Measurements from ENCODE around the gene ERN1.
A peak's percentile ranks its signal among the peaks of the same experiment; 100 is the strongest.

Gene ERN1

DNA sequence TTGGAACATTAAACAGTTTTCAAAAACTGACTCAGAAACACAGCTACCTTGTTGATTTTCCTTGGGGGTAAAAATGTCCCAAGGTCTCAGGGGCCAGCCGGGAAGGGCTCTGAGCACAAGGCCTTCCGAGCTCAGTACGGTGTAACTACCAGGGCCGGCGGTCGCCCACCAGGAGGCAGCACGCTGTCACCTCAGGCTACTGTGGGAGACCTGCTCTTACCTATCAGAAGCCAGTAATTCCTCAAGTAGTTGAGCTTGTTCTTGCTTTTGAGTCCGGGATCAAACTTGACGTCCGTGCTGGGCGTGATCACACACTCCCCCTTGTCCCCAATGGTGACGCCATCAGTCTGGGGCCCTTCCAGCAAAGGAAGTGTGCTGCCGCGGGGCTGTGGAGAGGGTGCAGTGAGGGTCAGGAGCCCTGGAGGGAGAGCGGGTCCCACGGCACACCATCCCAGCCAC, 66.1 kb downstream of the ERN1 start:
- Histone ChIP-seq H3K27me3 (ENCODE audit: control insufficient read depth in 2 of 2, insufficient read depth in 2 of 2, low read length in 2 of 2) (no peaks in the 10 kb centered on the region), H3K4me1 (ENCODE audit: control insufficient read depth in 2 of 2, insufficient read depth in 2 of 2, low read length in 2 of 2) (peaks cover 5 to 14% of the 10 kb centered on the region in 2 donors), H3K36me3 (ENCODE audit: control insufficient read depth in 2 of 2, insufficient read depth in 2 of 2, low read length in 2 of 2) (peaks cover 21 to 37% of the 10 kb centered on the region in 2 donors), H3K27ac (ENCODE audit: low read depth in 2 of 2, low read length in 2 of 2) (peak overlapping the region; percentile 74 to 76), H3K9ac (ENCODE audit: low read depth in 1 of 2, low read length in 2 of 2) (peak overlapping the region; percentile 26 to 50), H3K9me3 (ENCODE audit: control insufficient read depth in 2 of 2, low read length in 2 of 2) (no peaks in the 10 kb centered on the region), H3K4me3 (ENCODE audit: low read length in 2 of 2) (peak overlapping the region; percentile 30 to 32)

GRCh38 chr17:64063088-64063487, 66.9 kb downstream of the ERN1 start:
- Histone ChIP-seq H3K4me1 (ENCODE audit: control insufficient read depth in 2 of 2, insufficient read depth in 2 of 2, low read length in 2 of 2) (peaks cover 5 to 14% of the 10 kb centered on the region in 2 donors), H3K4me3 (ENCODE audit: low read length in 2 of 2) (no peak overlapping the region), H3K9me3 (ENCODE audit: control insufficient read depth in 2 of 2, low read length in 2 of 2) (no peaks in the 10 kb centered on the region), H3K9ac (ENCODE audit: low read depth in 1 of 2, low read length in 2 of 2) (peak overlapping the region in 1 of 2 donors; percentile 35), H3K36me3 (ENCODE audit: control insufficient read depth in 2 of 2, insufficient read depth in 2 of 2, low read length in 2 of 2) (peaks cover 16 to 29% of the 10 kb centered on the region in 2 donors), H3K27me3 (ENCODE audit: control insufficient read depth in 2 of 2, insufficient read depth in 2 of 2, low read length in 2 of 2) (no peaks in the 10 kb centered on the region), H3K27ac (ENCODE audit: low read depth in 2 of 2, low read length in 2 of 2) (no peak overlapping the region)

DNA sequence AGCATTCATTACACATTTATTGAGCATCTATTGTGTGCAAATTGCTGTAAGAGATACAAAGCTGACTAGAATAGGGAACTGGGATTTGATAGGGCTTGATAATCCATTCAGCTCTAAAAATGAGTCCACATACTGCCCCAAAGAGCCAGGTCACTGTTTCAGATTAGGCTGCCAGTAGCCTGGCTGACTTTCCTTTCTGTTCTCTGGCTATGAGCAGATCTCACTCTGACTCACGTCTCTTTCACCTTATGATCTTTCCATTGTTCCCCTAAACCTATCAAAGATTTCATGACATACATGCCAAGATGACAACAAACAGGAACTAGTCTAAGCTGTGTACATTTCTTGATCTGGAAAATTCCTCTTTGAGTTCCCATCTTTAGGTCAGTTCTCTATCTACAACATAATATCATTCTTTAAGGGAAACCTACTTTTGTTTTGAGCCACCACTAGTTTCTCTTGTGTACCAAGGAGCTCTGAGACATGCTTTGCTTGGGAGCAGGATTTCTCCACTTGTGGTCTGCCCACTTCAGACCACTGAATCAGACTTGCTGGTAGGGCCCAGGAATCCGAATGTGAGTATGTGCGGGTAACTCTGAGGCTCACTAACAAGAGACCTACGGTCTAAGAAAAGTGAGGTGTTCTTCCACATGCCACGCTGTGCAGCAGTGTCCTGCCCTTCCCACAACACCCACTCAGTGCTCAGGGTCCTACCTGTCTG, 68.6 kb downstream of the ERN1 start:
- H3K27me3 ChIP-seq (ENCODE audit: control insufficient read depth in 2 of 2, insufficient read depth in 2 of 2, low read length in 2 of 2), result no peaks in the 10 kb centered on the region
- H3K4me3 ChIP-seq (ENCODE audit: low read length in 2 of 2), result no peak overlapping the region
- peaks cover 5 to 14% of the 10 kb centered on the region in 2 donors for H3K4me1 ChIP-seq (ENCODE audit: control insufficient read depth in 2 of 2, insufficient read depth in 2 of 2, low read length in 2 of 2)
- H3K27ac ChIP-seq (ENCODE audit: low read depth in 2 of 2, low read length in 2 of 2), result peak overlapping the region in 1 of 2 donors; percentile 38
- peaks cover 21 to 28% of the 10 kb centered on the region in 2 donors for H3K36me3 ChIP-seq (ENCODE audit: control insufficient read depth in 2 of 2, insufficient read depth in 2 of 2, low read length in 2 of 2)
- no peaks in the 10 kb centered on the region for H3K9me3 ChIP-seq (ENCODE audit: control insufficient read depth in 2 of 2, low read length in 2 of 2)
- peak overlapping the region in 1 of 2 donors; percentile 8 for H3K9ac ChIP-seq (ENCODE audit: low read depth in 1 of 2, low read length in 2 of 2)

DNA sequence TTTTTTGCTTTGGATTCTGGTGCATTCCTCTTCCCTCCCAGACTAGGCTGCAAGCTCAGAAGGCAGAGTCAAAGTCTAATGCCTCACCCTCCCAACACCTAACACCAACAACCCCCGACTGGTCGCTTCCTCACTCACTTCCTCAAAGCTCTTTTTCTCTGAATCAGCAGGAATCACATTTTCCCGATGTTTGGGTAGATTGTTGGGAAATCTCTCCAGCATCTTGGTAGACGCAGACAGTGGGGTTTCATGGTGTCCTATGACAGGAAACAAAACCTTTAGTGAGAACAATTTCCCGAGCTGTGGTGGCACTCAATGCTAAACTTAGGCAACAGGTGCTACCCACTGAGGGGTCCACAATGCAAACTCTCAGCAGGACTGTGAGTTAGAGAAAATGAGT, 69.6 kb downstream of the ERN1 start:
- Histone ChIP-seq H3K9me3 (ENCODE audit: control insufficient read depth in 2 of 2, low read length in 2 of 2) (no peaks in the 10 kb centered on the region), H3K4me1 (ENCODE audit: control insufficient read depth in 2 of 2, insufficient read depth in 2 of 2, low read length in 2 of 2) (peaks cover 5 to 14% of the 10 kb centered on the region in 2 donors), H3K27ac (ENCODE audit: low read depth in 2 of 2, low read length in 2 of 2) (peak overlapping the region in 1 of 2 donors; percentile 48)

DNA sequence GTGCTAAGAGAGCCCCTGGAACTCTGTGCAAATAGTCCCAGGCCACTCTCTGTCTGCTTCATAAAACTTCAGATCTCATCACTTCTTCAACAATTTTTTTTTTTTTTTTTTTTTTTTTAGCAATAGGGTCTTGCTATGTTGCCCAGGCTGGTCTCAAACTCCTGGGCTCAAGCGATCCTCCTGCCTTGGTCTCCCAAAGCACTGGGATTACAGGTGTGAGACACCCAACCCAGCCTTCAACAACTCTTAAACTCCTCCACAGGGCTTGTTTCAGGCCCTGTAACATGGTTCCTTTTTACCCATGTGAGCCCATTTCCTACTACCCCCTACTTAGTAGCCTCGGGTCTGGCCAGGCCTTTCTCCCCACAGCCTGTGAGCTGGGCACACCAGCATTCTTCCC, 70.2 kb downstream of the ERN1 start:
- H3K4me1 ChIP-seq (ENCODE audit: control insufficient read depth in 2 of 2, insufficient read depth in 2 of 2, low read length in 2 of 2), result peaks cover 5 to 13% of the 10 kb centered on the region in 2 donors
- H3K27ac ChIP-seq (ENCODE audit: low read depth in 2 of 2, low read length in 2 of 2), result peak overlapping the region; percentile 5 to 48
- no peaks in the 10 kb centered on the region for H3K27me3 ChIP-seq (ENCODE audit: control insufficient read depth in 2 of 2, insufficient read depth in 2 of 2, low read length in 2 of 2)
- H3K36me3 ChIP-seq (ENCODE audit: control insufficient read depth in 2 of 2, insufficient read depth in 2 of 2, low read length in 2 of 2), result peaks cover 34 to 35% of the 10 kb centered on the region in 2 donors
- no peak overlapping the region for H3K4me3 ChIP-seq (ENCODE audit: low read length in 2 of 2)
- H3K9me3 ChIP-seq (ENCODE audit: control insufficient read depth in 2 of 2, low read length in 2 of 2), result no peaks in the 10 kb centered on the region
- no peak overlapping the region for H3K9ac ChIP-seq (ENCODE audit: low read depth in 1 of 2, low read length in 2 of 2)

More for the DNA sequence above, 69.6 kb downstream of the ERN1 start:
- Histone ChIP-seq H3K4me3 (ENCODE audit: low read length in 2 of 2) (no peak overlapping the region), H3K36me3 (ENCODE audit: control insufficient read depth in 2 of 2, insufficient read depth in 2 of 2, low read length in 2 of 2) (peaks cover 29 to 34% of the 10 kb centered on the region in 2 donors), H3K9ac (ENCODE audit: low read depth in 1 of 2, low read length in 2 of 2) (no peak overlapping the region), H3K27me3 (ENCODE audit: control insufficient read depth in 2 of 2, insufficient read depth in 2 of 2, low read length in 2 of 2) (no peaks in the 10 kb centered on the region)

GRCh38 chr17:64058621-64059020, 71.3 kb downstream of the ERN1 start:
- Histone ChIP-seq H3K4me1 (ENCODE audit: control insufficient read depth in 2 of 2, insufficient read depth in 2 of 2, low read length in 2 of 2) (peaks cover 0 to 3% of the 10 kb centered on the region in 2 donors), H3K27me3 (ENCODE audit: control insufficient read depth in 2 of 2, insufficient read depth in 2 of 2, low read length in 2 of 2) (no peaks in the 10 kb centered on the region), H3K9ac (ENCODE audit: low read depth in 1 of 2, low read length in 2 of 2) (no peak overlapping the region), H3K27ac (ENCODE audit: low read depth in 2 of 2, low read length in 2 of 2) (no peak overlapping the region), H3K36me3 (ENCODE audit: control insufficient read depth in 2 of 2, insufficient read depth in 2 of 2, low read length in 2 of 2) (peaks cover 42 to 44% of the 10 kb centered on the region in 2 donors), H3K9me3 (ENCODE audit: control insufficient read depth in 2 of 2, low read length in 2 of 2) (no peaks in the 10 kb centered on the region), H3K4me3 (ENCODE audit: low read length in 2 of 2) (no peak overlapping the region)

DNA sequence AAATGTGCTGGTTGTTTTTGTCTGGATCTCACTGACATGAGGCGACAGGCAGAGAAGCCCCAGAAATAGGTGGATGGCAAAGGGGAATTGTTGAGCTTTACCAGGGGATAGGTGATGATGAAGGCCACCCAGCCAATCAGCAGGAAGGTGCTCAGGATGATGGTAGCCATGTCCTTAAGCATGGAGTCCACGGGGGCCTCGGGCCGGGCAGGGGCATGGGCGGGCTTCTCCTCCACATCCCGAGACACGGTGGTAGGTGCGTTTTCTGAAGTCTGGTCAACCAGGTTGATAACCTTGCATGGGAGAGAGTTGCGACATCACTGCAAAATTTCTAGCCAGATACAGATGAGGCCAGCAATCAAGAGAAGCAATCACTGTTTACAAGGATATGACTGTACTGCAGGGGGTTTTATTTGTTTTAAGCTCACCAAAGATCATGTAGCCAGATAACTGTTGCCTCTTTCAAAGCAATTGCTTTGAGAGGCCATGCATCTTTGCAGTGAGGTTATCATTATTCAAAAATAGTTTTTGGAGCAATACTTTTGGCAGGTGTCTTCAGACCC, 72.2 kb downstream of the ERN1 start:
- H3K9me3 ChIP-seq (ENCODE audit: control insufficient read depth in 2 of 2, low read length in 2 of 2), result no peaks in the 10 kb centered on the region
- peaks cover 0 to 3% of the 10 kb centered on the region in 2 donors for H3K4me1 ChIP-seq (ENCODE audit: control insufficient read depth in 2 of 2, insufficient read depth in 2 of 2, low read length in 2 of 2)
- no peaks in the 10 kb centered on the region for H3K27me3 ChIP-seq (ENCODE audit: control insufficient read depth in 2 of 2, insufficient read depth in 2 of 2, low read length in 2 of 2)
- H3K4me3 ChIP-seq (ENCODE audit: low read length in 2 of 2), result no peak overlapping the region
- H3K9ac ChIP-seq (ENCODE audit: low read depth in 1 of 2, low read length in 2 of 2), result no peak overlapping the region
- H3K36me3 ChIP-seq (ENCODE audit: control insufficient read depth in 2 of 2, insufficient read depth in 2 of 2, low read length in 2 of 2), result peaks cover 51 to 53% of the 10 kb centered on the region in 2 donors
- H3K27ac ChIP-seq (ENCODE audit: low read depth in 2 of 2, low read length in 2 of 2), result no peak overlapping the region

DNA sequence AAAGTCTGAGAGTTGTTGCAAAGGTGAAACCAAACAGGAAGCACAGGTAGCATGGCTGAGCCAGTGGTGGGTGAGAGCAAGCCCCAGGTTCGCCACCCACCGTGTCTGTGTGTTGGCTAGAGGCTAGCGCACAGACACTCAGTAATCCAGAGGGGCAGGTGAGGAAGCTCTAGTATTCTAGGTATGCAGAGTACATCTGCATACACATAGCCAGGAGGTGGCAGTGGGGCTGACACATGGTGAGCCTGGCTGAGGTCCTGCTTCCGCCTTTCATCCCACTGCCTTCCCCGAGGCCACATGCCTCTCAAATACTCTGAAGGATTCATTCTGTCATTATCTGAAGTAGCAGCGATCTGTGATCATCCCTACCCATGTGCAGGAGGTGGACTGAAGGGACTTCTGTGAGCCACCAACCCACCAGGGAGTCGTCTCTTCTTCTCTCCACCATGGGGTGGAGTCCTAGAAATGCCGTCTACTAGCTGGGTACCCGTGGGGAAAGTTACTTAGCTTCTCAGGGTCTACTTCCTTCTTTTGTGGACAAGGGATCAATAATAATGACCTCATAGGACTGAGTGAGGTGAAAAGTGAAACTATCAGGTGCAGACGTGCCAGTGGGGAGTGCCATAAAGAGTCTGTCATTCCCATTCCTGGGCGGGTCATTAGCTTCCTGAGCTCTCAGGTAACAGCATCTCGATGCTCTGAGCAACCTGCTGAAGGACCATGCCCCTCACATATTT, 73.5 kb downstream of the ERN1 start:
- no peak overlapping the region for H3K9ac ChIP-seq (ENCODE audit: low read depth in 1 of 2, low read length in 2 of 2)
- H3K4me1 ChIP-seq (ENCODE audit: control insufficient read depth in 2 of 2, insufficient read depth in 2 of 2, low read length in 2 of 2), result peaks cover 0 to 3% of the 10 kb centered on the region in 2 donors
- H3K9me3 ChIP-seq (ENCODE audit: control insufficient read depth in 2 of 2, low read length in 2 of 2), result no peaks in the 10 kb centered on the region
- H3K4me3 ChIP-seq (ENCODE audit: low read length in 2 of 2), result no peak overlapping the region
- peaks cover 56 to 60% of the 10 kb centered on the region in 2 donors for H3K36me3 ChIP-seq (ENCODE audit: control insufficient read depth in 2 of 2, insufficient read depth in 2 of 2, low read length in 2 of 2)
- H3K27ac ChIP-seq (ENCODE audit: low read depth in 2 of 2, low read length in 2 of 2), result peak overlapping the region in 1 of 2 donors; percentile 2
- no peaks in the 10 kb centered on the region for H3K27me3 ChIP-seq (ENCODE audit: control insufficient read depth in 2 of 2, insufficient read depth in 2 of 2, low read length in 2 of 2)

GRCh38 chr17:64055183-64056142, 74.5 kb downstream of the ERN1 start:
- H3K4me1 ChIP-seq (ENCODE audit: control insufficient read depth in 2 of 2, insufficient read depth in 2 of 2, low read length in 2 of 2), result peaks cover 0 to 3% of the 10 kb centered on the region in 2 donors
- H3K9me3 ChIP-seq (ENCODE audit: control insufficient read depth in 2 of 2, low read length in 2 of 2), result no peaks in the 10 kb centered on the region
- no peak overlapping the region for H3K9ac ChIP-seq (ENCODE audit: low read depth in 1 of 2, low read length in 2 of 2)
- no peak overlapping the region for H3K4me3 ChIP-seq (ENCODE audit: low read length in 2 of 2)
- no peaks in the 10 kb centered on the region for H3K27me3 ChIP-seq (ENCODE audit: control insufficient read depth in 2 of 2, insufficient read depth in 2 of 2, low read length in 2 of 2)
- peaks cover 61 to 62% of the 10 kb centered on the region in 2 donors for H3K36me3 ChIP-seq (ENCODE audit: control insufficient read depth in 2 of 2, insufficient read depth in 2 of 2, low read length in 2 of 2)
- no peak overlapping the region for H3K27ac ChIP-seq (ENCODE audit: low read depth in 2 of 2, low read length in 2 of 2)
